IPS DF 6.9 (cell line): ENCODE measurements around the gene RIT1.
A peak's percentile ranks its signal among the peaks of the same experiment; 100 is the strongest.
"Not testable (repeated sequence)": the region's sequence is repeated elsewhere in the genome, so short reads cannot be mapped to it uniquely, and the experiment has no call there.

Experiments
- DNase-seq: peaks from one replicate; pipeline ENCODE4 v3.0.0-alpha.2; 2013; ENCODE audit warnings: low read depth, low spot score
- H3K27ac ChIP-seq: one replicate; pipeline ENCODE4 v1.5.1; 2013; ENCODE audit warnings: low read length, control low read depth
- H3K27me3 ChIP-seq: 2 replicates; pipeline ENCODE4 v1.6.1; 2013; ENCODE audit warnings: mild to moderate bottlenecking, low read length; ENCODE audit not compliant: control insufficient read depth, insufficient read depth
- H3K36me3 ChIP-seq: 2 replicates; pipeline ENCODE4 v1.6.1; 2013; ENCODE audit warnings: low read length; ENCODE audit not compliant: control insufficient read depth, insufficient read depth
- H3K4me1 ChIP-seq: 2 replicates; pipeline ENCODE4 v1.6.1; 2013; ENCODE audit warnings: low read length; ENCODE audit not compliant: control insufficient read depth, insufficient read depth
- H3K4me3 ChIP-seq: 2 replicates; pipeline ENCODE4 v1.5.1; 2013; ENCODE audit warnings: mild to moderate bottlenecking, low read length
- H3K9me3 ChIP-seq: 2 replicates; pipeline ENCODE4 v1.6.1; 2013; ENCODE audit warnings: low read length, inconsistent platforms; ENCODE audit not compliant: control insufficient read depth, insufficient read depth
- WGBS: extraction: QIAGEN DNeasy Blood & Tissue Kit; methylation state at CpG from one replicate; pipeline ENCODE4 v1.1.7; 2013; ENCODE audit warnings: mixed read lengths, missing lambda C conversion rate; ENCODE audit not compliant: insufficient read length, insufficient coverage; 5-methylcytosine and 5-hydroxymethylcytosine counted together

RIT1 gene

DNA sequence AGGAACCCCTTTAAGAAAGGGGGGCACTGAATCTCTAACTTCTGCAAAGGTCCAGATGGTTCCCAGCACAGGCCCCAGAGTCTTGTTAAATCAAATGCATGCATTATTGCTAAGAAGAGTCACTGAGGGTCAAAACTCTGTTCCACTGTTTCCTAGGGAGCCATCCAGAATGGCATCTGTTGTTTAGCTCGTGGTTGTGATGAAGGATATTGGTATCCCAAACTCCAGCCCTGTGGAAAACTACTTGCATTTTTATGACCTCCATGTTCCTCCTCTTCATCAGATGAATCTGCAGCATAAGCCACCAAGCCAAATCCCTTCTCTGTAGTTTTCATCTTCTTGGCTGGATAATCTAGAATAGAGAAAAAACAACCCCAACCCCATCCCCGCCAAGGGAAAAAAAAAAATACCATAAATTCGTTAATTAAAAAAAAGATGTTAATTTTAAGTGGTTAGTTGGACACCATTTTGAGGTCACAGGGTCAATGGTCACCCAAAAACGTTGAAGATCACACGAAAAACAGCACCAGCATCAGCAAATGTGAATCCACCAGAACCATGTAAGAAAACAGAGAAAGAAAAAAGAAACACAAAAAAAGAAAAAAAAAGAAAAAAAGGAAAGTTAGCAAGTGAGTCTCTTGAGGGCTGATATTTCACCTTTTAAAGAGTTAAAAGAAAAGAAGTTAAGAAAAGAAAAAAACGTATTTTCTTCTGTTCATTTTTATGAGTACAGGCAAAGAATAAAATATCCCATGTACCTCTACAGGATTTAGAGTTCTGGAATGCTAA is 3.0 kb upstream of the RIT1 start:
- H3K9me3 ChIP-seq, result no peaks in the 10 kb centered on the region
- no peaks in the 10 kb centered on the region for H3K27me3 ChIP-seq
- H3K27ac ChIP-seq, result no peak overlapping the region
- no peak for DNase-seq
- H3K36me3 ChIP-seq, result peaks cover 19% of the 10 kb centered on the region
- H3K4me3 ChIP-seq, result no peak overlapping the region
- no peaks in the 10 kb centered on the region for H3K4me1 ChIP-seq
- WGBS, result no CpG with 5 or more reads among the region's 6 CpGs

DNA sequence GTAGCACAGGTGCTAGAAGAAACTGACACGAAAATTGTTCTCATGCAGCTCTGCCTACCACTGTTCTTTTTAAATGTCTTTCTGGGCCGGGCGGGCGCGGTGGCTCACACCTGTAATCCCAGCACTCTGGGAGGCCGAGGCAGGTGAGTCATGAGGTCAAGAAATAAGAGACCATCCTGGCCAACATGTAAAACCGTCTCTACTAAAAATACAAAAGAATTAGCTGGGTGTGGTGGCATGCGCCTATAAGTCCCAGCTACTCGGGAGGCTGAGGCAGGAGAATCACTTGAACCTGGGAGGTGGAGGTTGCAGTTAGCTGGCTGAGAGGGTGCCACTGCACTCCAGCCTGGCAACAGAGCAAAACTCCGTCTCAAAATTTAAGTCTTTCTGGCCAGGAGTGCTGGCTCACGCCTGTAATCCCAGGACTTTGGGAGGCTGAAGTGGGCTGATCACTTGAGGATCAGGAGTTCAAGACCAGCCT is 947 bp upstream of the RIT1 start:
- no peak for DNase-seq
- no peak overlapping the region for H3K27ac ChIP-seq

DNA sequence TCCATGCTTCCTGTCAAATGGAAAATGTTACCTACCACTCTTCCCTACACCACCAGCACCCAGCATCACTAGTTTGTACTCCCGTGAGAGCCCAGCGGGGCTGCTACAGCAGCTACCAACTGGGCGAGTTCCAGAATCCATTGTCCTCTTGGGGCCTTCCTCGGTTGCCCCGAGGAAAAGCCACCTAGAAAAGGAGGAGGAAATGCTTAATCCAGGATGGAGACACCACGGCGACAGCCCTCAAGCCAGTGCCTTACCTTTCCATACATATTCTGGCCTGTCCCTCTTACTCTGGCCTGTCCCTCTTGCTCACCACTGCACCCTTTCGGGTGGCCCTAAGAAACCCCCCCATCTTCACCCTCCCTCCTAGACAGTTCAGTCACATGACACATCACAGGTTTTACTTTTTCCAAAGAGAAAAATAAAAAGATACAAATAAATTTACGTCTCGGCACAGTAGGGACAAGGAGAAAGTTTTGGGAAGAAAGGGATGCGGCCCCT is 478 bp downstream of the RIT1 start:
- Histone ChIP-seq H3K4me3 (peak overlapping the region; percentile 98; the same call in 1 of the 2 replicates), H3K9me3 (no peaks in the 10 kb centered on the region), H3K4me1 (no peaks in the 10 kb centered on the region), H3K36me3 (peaks cover 12% of the 10 kb centered on the region), H3K27ac (no peak overlapping the region), H3K27me3 (no peaks in the 10 kb centered on the region)
- no CpG with 5 or more reads among the region's 11 CpGs for WGBS
- no peak for DNase-seq

More for the DNA sequence above, 947 bp upstream of the RIT1 start:
- Histone ChIP-seq H3K4me1 (no peaks in the 10 kb centered on the region), H3K9me3 (no peaks in the 10 kb centered on the region), H3K4me3 (no peak overlapping the region), H3K36me3 (peaks cover 14% of the 10 kb centered on the region), H3K27me3 (no peaks in the 10 kb centered on the region)
- WGBS, result no CpG with 5 or more reads among the region's 11 CpGs

DNA sequence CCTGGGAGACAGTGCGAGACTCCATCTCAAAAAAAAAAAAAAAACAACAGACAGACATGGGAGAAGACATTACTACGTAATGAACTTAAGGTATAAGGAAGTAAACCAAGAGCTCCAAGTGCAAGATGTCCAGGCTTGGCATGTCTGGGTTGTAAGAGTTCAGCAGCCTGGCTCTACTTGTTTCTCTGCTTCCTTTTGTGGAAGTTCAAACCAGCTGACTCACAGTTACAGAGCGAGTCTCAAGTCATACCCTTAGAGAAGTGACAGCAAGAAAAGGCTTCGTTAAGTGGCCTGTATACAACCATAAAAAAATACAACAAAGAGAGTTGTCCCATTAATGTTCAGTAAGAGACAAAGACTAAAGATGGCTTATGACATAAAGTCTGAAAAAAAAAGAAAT is 1.3 kb downstream of the RIT1 start:
- Histone ChIP-seq H3K4me1 (no peaks in the 10 kb centered on the region), H3K27ac (no peak overlapping the region), H3K9me3 (no peaks in the 10 kb centered on the region), H3K4me3 (no peak overlapping the region), H3K36me3 (peaks cover 8% of the 10 kb centered on the region; the same call in 1 of the 2 replicates), H3K27me3 (no peaks in the 10 kb centered on the region)
- DNase-seq, result no peak
- no CpG with 5 or more reads among the region's 4 CpGs for WGBS

DNA sequence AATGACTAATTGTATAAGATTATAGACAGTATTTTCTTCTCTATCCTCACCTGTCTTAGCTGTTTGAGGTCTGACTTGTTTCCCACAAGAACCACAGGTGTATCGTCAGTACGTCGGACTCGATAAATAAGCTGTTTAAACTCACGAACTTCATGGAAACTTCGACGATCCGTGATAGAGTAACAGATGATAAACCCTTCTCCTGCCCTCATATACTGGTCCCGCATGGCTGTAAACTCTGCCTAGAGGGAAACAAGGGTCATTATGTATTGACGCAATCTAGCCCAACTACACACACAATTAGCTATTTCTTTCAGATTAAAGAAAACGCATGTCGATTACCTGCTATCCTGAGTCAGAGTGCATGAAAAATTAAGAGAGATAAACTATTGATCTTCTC is 6.9 kb downstream of the RIT1 start:
- no peak for DNase-seq
- no CpG with 5 or more reads among the region's 12 CpGs for WGBS

DNA sequence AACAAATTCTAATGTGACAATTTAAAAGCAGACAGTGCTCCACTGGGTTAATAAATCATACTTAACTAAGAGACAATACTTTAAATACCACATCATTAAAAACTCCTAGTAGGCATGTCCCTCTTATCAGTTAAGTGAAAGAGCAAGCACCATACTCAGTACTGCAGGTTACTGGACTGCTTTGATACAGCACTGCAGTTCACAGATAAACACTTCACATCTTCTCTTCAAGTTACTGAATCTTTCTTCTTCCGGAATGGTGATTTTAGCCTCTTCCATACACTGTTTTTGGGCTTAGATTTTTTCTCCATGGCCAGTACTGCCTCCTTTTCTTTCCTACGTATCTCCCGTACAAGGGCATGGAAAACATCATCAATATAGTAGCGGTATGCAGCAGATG is 11.0 kb downstream of the RIT1 start:
- Histone ChIP-seq H3K27ac (no peak overlapping the region), H3K36me3 (peaks cover 26% of the 10 kb centered on the region; the same call in 1 of the 2 replicates), H3K4me1 (no peaks in the 10 kb centered on the region), H3K4me3 (no peak overlapping the region), H3K27me3 (no peaks in the 10 kb centered on the region), H3K9me3 (no peaks in the 10 kb centered on the region)
- WGBS, result no CpG with 5 or more reads among the region's 4 CpGs
- DNase-seq, result no peak

More for the DNA sequence above, 6.9 kb downstream of the RIT1 start:
- H3K9me3 ChIP-seq, result no peaks in the 10 kb centered on the region
- peaks cover 27% of the 10 kb centered on the region; the same call in 1 of the 2 replicates for H3K36me3 ChIP-seq
- H3K4me1 ChIP-seq, result no peaks in the 10 kb centered on the region
- H3K27ac ChIP-seq, result no peak overlapping the region
- no peak overlapping the region for H3K4me3 ChIP-seq
- H3K27me3 ChIP-seq, result no peaks in the 10 kb centered on the region

DNA sequence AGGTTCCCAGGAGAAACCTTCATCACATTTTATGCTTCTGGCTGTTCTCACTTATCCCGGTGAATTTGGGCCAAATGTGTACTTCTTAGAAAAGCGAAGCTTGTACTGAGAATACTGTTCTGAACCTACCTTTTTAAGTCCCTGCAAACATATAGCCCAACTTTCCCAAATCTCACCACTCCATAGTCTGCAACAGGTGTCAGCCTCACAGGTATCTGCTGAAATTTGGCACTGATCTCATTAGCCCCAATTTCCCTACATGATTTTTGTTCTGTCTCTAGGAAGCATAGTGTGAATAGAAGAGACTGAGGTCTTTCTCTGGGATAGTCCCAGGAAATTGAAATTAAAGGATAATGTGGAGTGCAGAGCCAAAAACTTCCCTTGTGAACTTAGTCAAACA is 11.5 kb downstream of the RIT1 start:
- WGBS, result no CpG with 5 or more reads among the region's 2 CpGs

DNA sequence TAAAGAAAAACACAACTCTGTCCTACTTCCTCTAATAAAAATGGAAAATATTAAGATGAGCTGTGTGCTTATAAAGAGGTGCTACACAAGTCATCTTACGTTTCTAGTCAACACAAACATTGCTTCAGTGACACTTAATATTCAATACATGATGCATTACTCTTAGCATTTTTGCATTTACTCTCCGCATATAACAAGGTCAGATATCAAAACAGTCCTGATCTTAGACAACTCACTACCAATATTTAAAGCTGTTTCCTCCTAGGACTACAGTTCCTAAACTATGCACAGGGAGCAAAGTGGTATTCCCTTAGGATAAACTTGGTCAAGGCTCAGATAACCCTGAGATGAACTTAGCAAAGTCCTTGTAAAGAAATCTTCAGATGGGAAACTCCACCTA is 12.3 kb downstream of the RIT1 start:
- WGBS, result no CpG with 5 or more reads among the region's 2 CpGs
- Histone ChIP-seq H3K27ac (no peak overlapping the region), H3K4me1 (no peaks in the 10 kb centered on the region)

More for the DNA sequence above, 11.5 kb downstream of the RIT1 start:
- Histone ChIP-seq H3K36me3 (peaks cover 26% of the 10 kb centered on the region; the same call in 1 of the 2 replicates), H3K27ac (no peak overlapping the region), H3K4me3 (no peak overlapping the region), H3K4me1 (no peaks in the 10 kb centered on the region), H3K27me3 (no peaks in the 10 kb centered on the region), H3K9me3 (no peaks in the 10 kb centered on the region)
- no peak for DNase-seq

DNA sequence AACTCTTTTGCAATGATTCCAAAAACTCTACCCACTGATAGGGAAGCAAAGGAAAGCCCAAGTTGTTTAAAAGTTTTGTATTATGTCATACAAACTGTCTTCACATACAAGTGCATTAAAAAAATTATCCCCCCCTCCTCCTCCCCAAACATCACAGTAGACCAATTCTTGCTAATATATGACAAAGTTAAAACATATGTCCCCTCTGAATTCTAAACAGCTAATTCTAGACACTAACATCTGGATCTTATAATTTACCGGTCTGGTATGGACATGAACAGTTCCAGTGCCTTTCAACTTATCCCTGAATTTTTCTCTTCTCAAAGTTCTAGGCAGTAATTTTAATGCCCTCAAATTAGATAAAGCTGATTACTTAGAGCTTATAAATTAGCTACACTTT is 13.4 kb downstream of the RIT1 start:
- Histone ChIP-seq H3K36me3 (peaks cover 17% of the 10 kb centered on the region; the same call in 1 of the 2 replicates), H3K4me3 (no peak overlapping the region), H3K9me3 (no peaks in the 10 kb centered on the region), H3K27ac (no peak overlapping the region), H3K27me3 (no peaks in the 10 kb centered on the region), H3K4me1 (no peaks in the 10 kb centered on the region)
- DNase-seq, result no peak
- no CpG with 5 or more reads among the region's 1 CpG for WGBS

More for the DNA sequence above, 12.3 kb downstream of the RIT1 start:
- Histone ChIP-seq H3K4me3 (no peak overlapping the region), H3K9me3 (no peaks in the 10 kb centered on the region), H3K27me3 (no peaks in the 10 kb centered on the region), H3K36me3 (peaks cover 21% of the 10 kb centered on the region; the same call in 1 of the 2 replicates)
- no peak for DNase-seq

DNA sequence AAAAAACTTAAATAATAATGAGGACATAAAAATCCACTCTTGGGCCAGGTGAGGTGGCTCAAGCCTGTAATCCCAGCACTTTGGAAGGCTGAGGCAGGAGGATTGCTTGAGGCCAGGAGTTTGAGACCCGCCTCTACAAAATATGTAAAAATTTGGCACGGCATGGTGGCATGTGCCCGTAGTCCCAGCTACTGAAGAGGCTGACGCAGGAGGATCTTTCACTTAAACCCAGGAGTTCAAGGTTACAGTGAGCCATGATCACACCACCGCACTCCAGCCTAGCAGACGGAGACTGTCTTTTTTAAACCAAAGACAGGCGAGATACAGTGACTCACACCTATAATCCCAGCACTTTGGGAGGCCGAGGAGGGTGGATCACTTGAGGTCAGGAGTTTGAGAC is 14.7 kb downstream of the RIT1 start:
- H3K4me1 ChIP-seq, H3K4me3 ChIP-seq, DNase-seq, H3K27ac ChIP-seq, H3K27me3 ChIP-seq, H3K9me3 ChIP-seq: not testable (repeated sequence)
- WGBS, result no CpG with 5 or more reads among the region's 8 CpGs
- H3K36me3 ChIP-seq, result peaks cover 16% of the 10 kb centered on the region; the same call in 1 of the 2 replicates
